ENCODE data around the gene SSBP4. TPM values are rescaled to one million over a fixed set of nuclear protein-coding genes. Genes with fewer than 3 reads are reported as not detected.

The SSBP4 gene
- polyA plus RNA-seq, 1 of the 3 experiments (the other 2 are of a cell fraction): 24.9 TPM

- Histone ChIP-seq H3F3A (replicated peaks; ENCODE audit: insufficient read depth) (peaks cover 10% of the 10 kb centered on the region), H2AFZ (ENCODE audit: low read depth) (no peak overlapping the region), H3K4me3 (ENCODE audit: low read depth in 2 of 2, low read length in 1 of 2) (no peak overlapping the region), H3K36me3 (replicated peaks in 1 of 2; ENCODE audit: control insufficient read depth in 1 of 2, insufficient read depth in 2 of 2, low read length in 1 of 2) (peaks cover 0 to 11% of the 10 kb centered on the region in 2 experiments), H3K4me2 (no peak overlapping the region), H3K79me2 (ENCODE audit: insufficient read depth) (no peaks in the 10 kb centered on the region), H3K27me3 (ENCODE audit: insufficient read depth) (no peaks in the 10 kb centered on the region), H3K4me1 (ENCODE audit: control insufficient read depth in 1 of 2, insufficient read depth in 2 of 2, low read depth in 1 of 2, low read length in 1 of 2) (peaks cover 3 to 44% of the 10 kb centered on the region in 2 experiments; a peak in 2 of 4 replicates), H3K9ac (no peak overlapping the region), H3K9me2 (no peaks in the 10 kb centered on the region), H3K27ac (ENCODE audit: low read depth in 2 of 2, low read length in 1 of 2) (peak overlapping the region in 1 of 2 experiments; percentile 75; a peak in 2 of 4 replicates), H4K20me1 (ENCODE audit: insufficient read depth) (no peaks in the 10 kb centered on the region), H3K9me3 (no peaks in the 10 kb centered on the region)
- ChIA-PET POLR2A (interaction anchor here (0.9 to 2.5 kb wide), 2 partner anchors 15 to 46 kb away, joined by 3 to 13 read pairs; partner anchors contain the start of gene SSBP4), CTCF (interaction anchor here (0.8 to 2.7 kb wide), 6 partner anchors 16 to 412 kb away, joined by 3 to 9 read pairs (median 5); partner anchors contain the start of gene SSBP4)
- no peak for DNase-seq
- TF ChIP-seq FOXJ3 (CRISPR knock-in tag; IDR thresholded peaks at IDR 0.05) (no peak), SMC3 (IDR thresholded peaks at IDR 0.05; ENCODE audit: low read depth, low read length) (no peak), USF1 (IDR thresholded peaks at IDR 0.05; ENCODE audit: borderline replicate concordance, low read depth) (no peak), TCF12 (IDR thresholded peaks at IDR 0.05) (no peak), JUND (IDR thresholded peaks at IDR 0.05) (no peak), TEAD4 (IDR thresholded peaks at IDR 0.05; ENCODE audit: borderline replicate concordance, insufficient read depth) (no peak), GABPA (IDR thresholded peaks at IDR 0.05; ENCODE audit: low read depth) (no peak), MXI1 (IDR thresholded peaks at IDR 0.05; ENCODE audit: low read depth, low read length) (no peak), RFX5 (IDR thresholded peaks at IDR 0.05; ENCODE audit: low read length) (no peak), USF2 (IDR thresholded peaks at IDR 0.05; ENCODE audit: borderline replicate concordance, low read depth, low read length) (no peak)
- TF ChIP-seq, protein P1, sequence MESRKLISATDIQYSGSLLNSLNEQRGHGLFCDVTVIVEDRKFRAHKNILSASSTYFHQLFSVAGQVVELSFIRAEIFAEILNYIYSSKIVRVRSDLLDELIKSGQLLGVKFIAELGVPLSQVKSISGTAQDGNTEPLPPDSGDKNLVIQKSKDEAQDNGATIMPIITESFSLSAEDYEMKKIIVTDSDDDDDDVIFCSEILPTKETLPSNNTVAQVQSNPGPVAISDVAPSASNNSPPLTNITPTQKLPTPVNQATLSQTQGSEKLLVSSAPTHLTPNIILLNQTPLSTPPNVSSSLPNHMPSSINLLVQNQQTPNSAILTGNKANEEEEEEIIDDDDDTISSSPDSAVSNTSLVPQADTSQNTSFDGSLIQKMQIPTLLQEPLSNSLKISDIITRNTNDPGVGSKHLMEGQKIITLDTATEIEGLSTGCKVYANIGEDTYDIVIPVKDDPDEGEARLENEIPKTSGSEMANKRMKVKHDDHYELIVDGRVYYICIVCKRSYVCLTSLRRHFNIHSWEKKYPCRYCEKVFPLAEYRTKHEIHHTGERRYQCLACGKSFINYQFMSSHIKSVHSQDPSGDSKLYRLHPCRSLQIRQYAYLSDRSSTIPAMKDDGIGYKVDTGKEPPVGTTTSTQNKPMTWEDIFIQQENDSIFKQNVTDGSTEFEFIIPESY (IDR thresholded peaks at IDR 0.05; ENCODE audit: borderline replicate concordance, low read depth): no peak
- 95% methylated on average over 15 of the region's 21 CpGs for WGBS (ENCODE audit: low lambda C conversion rate)
These were observed 15.4 kb downstream of the SSBP4 start for GRCh38 chr19:18434411-18435175.
